Fibroblast of the aortic adventitia (primary cell): Measurements from ENCODE around the gene ERFE. TPM values are rescaled to one million over a fixed set of nuclear protein-coding genes. Genes with fewer than 3 reads are reported as not detected.

Experiments
- DNase-seq: peaks from one replicate; pipeline ENCODE4 v3.0.0-alpha.2; 2010; ENCODE audit warnings: low read depth
- H3K4me3 ChIP-seq: 2 replicates; pipeline ENCODE4 v1.5.1; 2011; ENCODE audit warnings: low read depth, mild to moderate bottlenecking, control low read depth, low read length, moderate library complexity
- CTCF ChIP-seq: IDR thresholded peaks from 2 replicates; pipeline ENCODE4 v1.5.1; 2011; ENCODE audit warnings: mild to moderate bottlenecking, low read length, control low read depth, inconsistent platforms; ENCODE audit not compliant: insufficient read depth
- total RNA-seq: library from RNA; depleted of rRNA; stranded (reverse); fragments of >200 nt; gene quantifications from 2 replicates; pipeline ENCODE4 v1.2.3, GENCODE V29; 2012; ENCODE audit warnings: low replicate concordance

ERFE gene
- total RNA-seq, 1 donor = 2.8 TPM

- peak; percentile 64 for DNase-seq
- H3K4me3 ChIP-seq = peak overlapping the region; percentile 44
- TF ChIP-seq CTCF = peak; percentile 17
Observed at GRCh38 chr2:238127165-238128060, 31.4 kb upstream of the ERFE start.

- peak overlapping the region; percentile 17 for H3K4me3 ChIP-seq
- DNase-seq = no peak
- no peak for TF ChIP-seq CTCF
Observed at GRCh38 chr2:238128061-238128440, 30.7 kb upstream of the ERFE start.

GRCh38 chr2:238128534-238129001 lies 30.2 kb upstream of the ERFE start:
- no peak overlapping the region for H3K4me3 ChIP-seq
- no peak for DNase-seq
- no peak for TF ChIP-seq CTCF

- TF ChIP-seq CTCF = no peak
- H3K4me3 ChIP-seq = no peak overlapping the region
- DNase-seq = no peak
Observed at GRCh38 chr2:238129166-238130010, 29.4 kb upstream of the ERFE start.

GRCh38 chr2:238130111-238130695 lies 28.6 kb upstream of the ERFE start:
- H3K4me3 ChIP-seq = no peak overlapping the region
- no peak for DNase-seq
- no peak for TF ChIP-seq CTCF
